Stimulated activated memory B cell treated with anti-CD40 and anti-IgM and Interleukin-4, amounts not matched to agents 10 μg/mL and 1 μg/mL and 100 μg/mL, for 72 hours (primary cell): ENCODE measurements around the gene ZNF512B.
A peak's percentile ranks its signal among the peaks of the same experiment; 100 is the strongest.
"Not testable (repeated sequence)": the region's sequence is repeated elsewhere in the genome, so short reads cannot be mapped to it uniquely, and the experiment has no call there.

ENCODE experiments used
- ATAC-seq: fragments of 150-1000 bp; cut with Tn5 transposase; 2 replicates; pipeline ENCODE4 v1.10.0; 2021
- H3K27ac Mint-ChIP-seq: one replicate; pipeline ENCODE4 v1.8.0; 2022; ENCODE audit warnings: mild to moderate bottlenecking, mixed read lengths
- H3K27me3 Mint-ChIP-seq: one replicate; pipeline ENCODE4 v1.8.0; 2022; ENCODE audit warnings: mixed read lengths
- H3K36me3 Mint-ChIP-seq: one replicate; pipeline ENCODE4 v1.8.0; 2022; ENCODE audit warnings: mixed read lengths
- H3K4me1 Mint-ChIP-seq: one replicate; pipeline ENCODE4 v1.8.0; 2022; ENCODE audit warnings: mixed read lengths
- H3K4me3 Mint-ChIP-seq: one replicate; pipeline ENCODE4 v1.8.0; 2022; ENCODE audit warnings: mild to moderate bottlenecking, moderate library complexity, mixed read lengths
- H3K9me3 Mint-ChIP-seq: one replicate; pipeline ENCODE4 v1.8.0; 2022; ENCODE audit warnings: mixed read lengths

ZNF512B gene

GRCh38 chr20:63960654-63961621 lies 8.8 kb downstream of the ZNF512B start:
- ATAC-seq, H3K27me3 Mint-ChIP-seq, H3K4me3 Mint-ChIP-seq, H3K27ac Mint-ChIP-seq, H3K9me3 Mint-ChIP-seq: not testable (repeated sequence)
- H3K36me3 Mint-ChIP-seq = peaks cover 43% of the 10 kb centered on the region
- H3K4me1 Mint-ChIP-seq = peaks cover 22% of the 10 kb centered on the region

- Mint-ChIP-seq H3K4me1 (peaks cover 29% of the 10 kb centered on the region), H3K27me3 (no peaks in the 10 kb centered on the region), H3K36me3 (peaks cover 40% of the 10 kb centered on the region), H3K27ac (no peak overlapping the region), H3K4me3 (no peak overlapping the region), H3K9me3 (no peaks in the 10 kb centered on the region)
- no peak for ATAC-seq
Measured at GRCh38 chr20:63959699-63960075, 10.0 kb downstream of the ZNF512B start.

GRCh38 chr20:63958964-63959698 lies 10.6 kb downstream of the ZNF512B start:
- H3K9me3 Mint-ChIP-seq = no peaks in the 10 kb centered on the region

GRCh38 chr20:63958471-63958870 lies 11.3 kb downstream of the ZNF512B start:
- no peak for ATAC-seq
- H3K27ac Mint-ChIP-seq = no peak overlapping the region
- H3K27me3 Mint-ChIP-seq = no peaks in the 10 kb centered on the region
- H3K4me3 Mint-ChIP-seq = no peak overlapping the region
- no peaks in the 10 kb centered on the region for H3K9me3 Mint-ChIP-seq
- H3K4me1 Mint-ChIP-seq = peaks cover 41% of the 10 kb centered on the region
- peaks cover 28% of the 10 kb centered on the region for H3K36me3 Mint-ChIP-seq

More at GRCh38 chr20:63958964-63959698, 10.6 kb downstream of the ZNF512B start:
- H3K36me3 Mint-ChIP-seq = peaks cover 35% of the 10 kb centered on the region
- no peaks in the 10 kb centered on the region for H3K27me3 Mint-ChIP-seq
- ATAC-seq = no peak
- no peak overlapping the region for H3K27ac Mint-ChIP-seq
- H3K4me1 Mint-ChIP-seq = peaks cover 35% of the 10 kb centered on the region
- H3K4me3 Mint-ChIP-seq = no peak overlapping the region

GRCh38 chr20:63957690-63958441 lies 11.9 kb downstream of the ZNF512B start:
- H3K4me3 Mint-ChIP-seq = peak overlapping the region; percentile 87
- no peak for ATAC-seq
- H3K36me3 Mint-ChIP-seq = peaks cover 23% of the 10 kb centered on the region
- H3K27me3 Mint-ChIP-seq = no peaks in the 10 kb centered on the region
- peaks cover 47% of the 10 kb centered on the region for H3K4me1 Mint-ChIP-seq
- H3K9me3 Mint-ChIP-seq = no peaks in the 10 kb centered on the region
- H3K27ac Mint-ChIP-seq = peak overlapping the region; percentile 87

GRCh38 chr20:63957004-63957689 lies 12.6 kb downstream of the ZNF512B start:
- Mint-ChIP-seq H3K27ac (peak overlapping the region; percentile 87), H3K36me3 (peaks cover 16% of the 10 kb centered on the region), H3K4me1 (peaks cover 55% of the 10 kb centered on the region), H3K9me3 (no peaks in the 10 kb centered on the region), H3K4me3 (peak overlapping the region; percentile 87), H3K27me3 (no peaks in the 10 kb centered on the region)
- peak; percentile 40 for ATAC-seq

- ATAC-seq = no peak
- Mint-ChIP-seq H3K36me3 (peaks cover 11% of the 10 kb centered on the region), H3K27me3 (no peaks in the 10 kb centered on the region), H3K9me3 (no peaks in the 10 kb centered on the region), H3K27ac (peak overlapping the region; percentile 87), H3K4me1 (peaks cover 60% of the 10 kb centered on the region), H3K4me3 (peak overlapping the region; percentile 87)
Measured at GRCh38 chr20:63956664-63957003, 13.1 kb downstream of the ZNF512B start.

- H3K9me3 Mint-ChIP-seq = no peaks in the 10 kb centered on the region
- peak; percentile 86 for ATAC-seq
- H3K4me1 Mint-ChIP-seq = peaks cover 66% of the 10 kb centered on the region
- peaks cover 6% of the 10 kb centered on the region for H3K36me3 Mint-ChIP-seq
- no peaks in the 10 kb centered on the region for H3K27me3 Mint-ChIP-seq
- H3K27ac Mint-ChIP-seq = peak within 1 kb of the TSS; percentile 87
- peak within 1 kb of the TSS; percentile 87 for H3K4me3 Mint-ChIP-seq
Measured at GRCh38 chr20:63955827-63956663, 13.7 kb downstream of the ZNF512B start, which contains the start of gene UCKL1. Gene UCKL1, minus strand, starts transcription at chr20:63956416. Its CDS starts 44 bp downstream, at chr20:63956372.

- peak overlapping the region; percentile 87 for H3K4me3 Mint-ChIP-seq
- H3K27ac Mint-ChIP-seq = peak overlapping the region; percentile 87
- ATAC-seq = peak; percentile 45
- H3K9me3 Mint-ChIP-seq = no peaks in the 10 kb centered on the region
- H3K27me3 Mint-ChIP-seq = no peaks in the 10 kb centered on the region
- H3K4me1 Mint-ChIP-seq = peaks cover 73% of the 10 kb centered on the region
- peaks cover 6% of the 10 kb centered on the region for H3K36me3 Mint-ChIP-seq
Measured at GRCh38 chr20:63955281-63955826, 14.4 kb downstream of the ZNF512B start.

- Mint-ChIP-seq H3K36me3 (peaks cover under 1% of the 10 kb centered on the region), H3K4me3 (peak overlapping the region; percentile 87), H3K27me3 (no peaks in the 10 kb centered on the region), H3K4me1 (peaks cover 84% of the 10 kb centered on the region), H3K27ac (peak overlapping the region; percentile 87), H3K9me3 (no peaks in the 10 kb centered on the region)
- no peak for ATAC-seq
Measured at GRCh38 chr20:63953764-63954429, 15.8 kb downstream of the ZNF512B start.

GRCh38 chr20:63952769-63953168 lies 17.0 kb downstream of the ZNF512B start:
- Mint-ChIP-seq H3K4me3 (no peak overlapping the region), H3K4me1 (peaks cover 84% of the 10 kb centered on the region), H3K27me3 (no peaks in the 10 kb centered on the region), H3K9me3 (no peaks in the 10 kb centered on the region), H3K36me3 (no peaks in the 10 kb centered on the region), H3K27ac (peak overlapping the region; percentile 87)
- ATAC-seq = no peak

- Mint-ChIP-seq H3K36me3 (no peaks in the 10 kb centered on the region), H3K27me3 (no peaks in the 10 kb centered on the region), H3K27ac (peak overlapping the region; percentile 55), H3K4me1 (peaks cover 84% of the 10 kb centered on the region), H3K4me3 (no peak overlapping the region), H3K9me3 (no peaks in the 10 kb centered on the region)
- ATAC-seq = no peak
Measured at GRCh38 chr20:63952210-63952535, 17.6 kb downstream of the ZNF512B start.

GRCh38 chr20:63951398-63952209 lies 18.1 kb downstream of the ZNF512B start:
- Mint-ChIP-seq H3K4me3 (peak overlapping the region; percentile 44), H3K9me3 (no peaks in the 10 kb centered on the region), H3K27me3 (no peaks in the 10 kb centered on the region), H3K27ac (peak overlapping the region; percentile 55), H3K36me3 (no peaks in the 10 kb centered on the region), H3K4me1 (peaks cover 87% of the 10 kb centered on the region)
- ATAC-seq = peak; percentile 28
